ENCODE results near the gene TMEM131. TPM values are rescaled to one million over a fixed set of nuclear protein-coding genes. Genes with fewer than 3 reads are reported as not detected.
"Not testable (repeated sequence)": the region's sequence is repeated elsewhere in the genome, so short reads cannot be mapped to it uniquely, and the experiment has no call there.

Gene TMEM131
- total RNA-seq, 2 experiments from 2014 or later: 17.4 to 32.3 TPM

DNA sequence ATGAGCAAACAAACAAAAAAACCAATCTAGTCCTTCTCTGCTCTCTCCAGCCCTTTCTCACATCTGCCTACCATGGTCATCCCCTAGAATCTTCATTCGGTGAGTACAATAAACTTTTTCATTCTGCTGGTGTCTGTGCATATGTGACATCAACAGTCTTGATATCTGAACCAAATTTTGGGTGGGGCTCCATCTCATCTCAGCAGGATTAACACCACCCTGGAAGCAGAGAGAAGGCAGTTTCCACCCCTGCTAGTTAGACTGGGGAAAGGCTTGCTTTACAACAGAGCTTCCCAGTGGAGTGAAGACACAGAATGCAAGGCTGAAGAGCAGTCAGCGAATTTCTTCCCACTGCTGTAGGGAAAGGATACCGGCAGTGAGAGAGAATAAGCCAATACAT is 116.9 kb downstream of the TMEM131 start:
- no peak overlapping the region for H3K4me2 ChIP-seq (ENCODE audit: low read length)
- no peak overlapping the region for H2AFZ ChIP-seq (ENCODE audit: low read length)
- no peaks in the 10 kb centered on the region for H3K9me2 ChIP-seq (ENCODE audit: insufficient read depth, low read length)
- no peak for DNase-seq (ENCODE audit: low spot score)
- no peaks in the 10 kb centered on the region for H3K4me1 ChIP-seq (ENCODE audit: insufficient read depth, low read length, poor library complexity, severe bottlenecking)
- no peaks in the 10 kb centered on the region for H3K9me3 ChIP-seq (ENCODE audit: low read length)
- H3K4me3 ChIP-seq (ENCODE audit: low read depth, low read length, poor library complexity, severe bottlenecking): no peak overlapping the region
- no peak overlapping the region for H3K27ac ChIP-seq (ENCODE audit: low read depth, low read length, poor library complexity, severe bottlenecking)
- no peaks in the 10 kb centered on the region for H4K20me1 ChIP-seq (ENCODE audit: insufficient read depth, low read length)
- POLR2A ChIA-PET: no interaction called here
- intact Hi-C loops (cut with micrococcal nuclease; ENCODE audit: unreplicated experiment): no loop called here
- no peaks in the 10 kb centered on the region for H3K79me2 ChIP-seq (ENCODE audit: insufficient read depth, low read depth, low read length)
- no peaks in the 10 kb centered on the region for H3K36me3 ChIP-seq (ENCODE audit: insufficient read depth, low read length)
- no TSS peak for BruUV-seq (replicated peaks)
- CTCF ChIA-PET (ENCODE audit: unreplicated experiment): no interaction called here
- TF ChIP-seq, protein P1, sequence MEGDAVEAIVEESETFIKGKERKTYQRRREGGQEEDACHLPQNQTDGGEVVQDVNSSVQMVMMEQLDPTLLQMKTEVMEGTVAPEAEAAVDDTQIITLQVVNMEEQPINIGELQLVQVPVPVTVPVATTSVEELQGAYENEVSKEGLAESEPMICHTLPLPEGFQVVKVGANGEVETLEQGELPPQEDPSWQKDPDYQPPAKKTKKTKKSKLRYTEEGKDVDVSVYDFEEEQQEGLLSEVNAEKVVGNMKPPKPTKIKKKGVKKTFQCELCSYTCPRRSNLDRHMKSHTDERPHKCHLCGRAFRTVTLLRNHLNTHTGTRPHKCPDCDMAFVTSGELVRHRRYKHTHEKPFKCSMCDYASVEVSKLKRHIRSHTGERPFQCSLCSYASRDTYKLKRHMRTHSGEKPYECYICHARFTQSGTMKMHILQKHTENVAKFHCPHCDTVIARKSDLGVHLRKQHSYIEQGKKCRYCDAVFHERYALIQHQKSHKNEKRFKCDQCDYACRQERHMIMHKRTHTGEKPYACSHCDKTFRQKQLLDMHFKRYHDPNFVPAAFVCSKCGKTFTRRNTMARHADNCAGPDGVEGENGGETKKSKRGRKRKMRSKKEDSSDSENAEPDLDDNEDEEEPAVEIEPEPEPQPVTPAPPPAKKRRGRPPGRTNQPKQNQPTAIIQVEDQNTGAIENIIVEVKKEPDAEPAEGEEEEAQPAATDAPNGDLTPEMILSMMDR (conservative IDR thresholded peaks at IDR 0.05; ENCODE audit: low read length): no peak
- no peak for TF ChIP-seq EZH2phosphoT487 (IDR thresholded peaks at IDR 0.05; ENCODE audit: borderline replicate concordance, low read depth, low read length)

- CTCF ChIA-PET (ENCODE audit: unreplicated experiment); H3K4me2 ChIP-seq (ENCODE audit: low read length); DNase-seq (ENCODE audit: low spot score); H3K79me2 ChIP-seq (ENCODE audit: insufficient read depth, low read depth, low read length); H3K4me1 ChIP-seq (ENCODE audit: insufficient read depth, low read length, poor library complexity, severe bottlenecking); H3K4me3 ChIP-seq (ENCODE audit: low read depth, low read length, poor library complexity, severe bottlenecking); H4K20me1 ChIP-seq (ENCODE audit: insufficient read depth, low read length); H3K27ac ChIP-seq (ENCODE audit: low read depth, low read length, poor library complexity, severe bottlenecking); BruUV-seq (replicated peaks); H2AFZ ChIP-seq (ENCODE audit: low read length); POLR2A ChIA-PET; intact Hi-C loops (cut with micrococcal nuclease; ENCODE audit: unreplicated experiment); H3K9me3 ChIP-seq (ENCODE audit: low read length); H3K36me3 ChIP-seq (ENCODE audit: insufficient read depth, low read length); H3K9me2 ChIP-seq (ENCODE audit: insufficient read depth, low read length): not testable (repeated sequence)
Observed at GRCh38 chr2:97878317-97878716, 117.4 kb downstream of the TMEM131 start.

GRCh38 chr2:97871096-97871780 is 124.5 kb downstream of the TMEM131 start:
- H3K4me3 ChIP-seq (ENCODE audit: low read depth, low read length, poor library complexity, severe bottlenecking): no peak overlapping the region
- H3K4me2 ChIP-seq (ENCODE audit: low read length): no peak overlapping the region; the same call in 1 of the 2 replicates
- POLR2A ChIA-PET: interaction anchor here (0.7 kb wide), 1 partner anchor 27 kb away, joined by 4 read pairs; no protein-coding TSS in a partner anchor
- H3K9me2 ChIP-seq (ENCODE audit: insufficient read depth, low read length): no peaks in the 10 kb centered on the region
- intact Hi-C loops (cut with micrococcal nuclease; ENCODE audit: unreplicated experiment): no loop called here
- CTCF ChIA-PET (ENCODE audit: unreplicated experiment): no interaction called here
- H4K20me1 ChIP-seq (ENCODE audit: insufficient read depth, low read length): no peaks in the 10 kb centered on the region
- DNase-seq (ENCODE audit: low spot score): no peak
- H3K79me2 ChIP-seq (ENCODE audit: insufficient read depth, low read depth, low read length): no peaks in the 10 kb centered on the region
- peaks cover 12% of the 10 kb centered on the region for H3K9me3 ChIP-seq (ENCODE audit: low read length)
- peaks cover 20% of the 10 kb centered on the region; the same call in 1 of the 2 replicates for H3K36me3 ChIP-seq (ENCODE audit: insufficient read depth, low read length)
- no TSS peak for BruUV-seq (replicated peaks)
- TF ChIP-seq EZH2phosphoT487 (IDR thresholded peaks at IDR 0.05; ENCODE audit: borderline replicate concordance, low read depth, low read length): no peak
- TF ChIP-seq, protein P1 (conservative IDR thresholded peaks at IDR 0.05; ENCODE audit: low read length): no peak
- H2AFZ ChIP-seq (ENCODE audit: low read length): no peak overlapping the region
- no peak overlapping the region for H3K27ac ChIP-seq (ENCODE audit: low read depth, low read length, poor library complexity, severe bottlenecking)
- peaks cover 12% of the 10 kb centered on the region for H3K4me1 ChIP-seq (ENCODE audit: insufficient read depth, low read length, poor library complexity, severe bottlenecking)
